Gastroesophageal sphincter (tissue), 4 donors: ENCODE measurements around the gene GNPTG. TPM values are rescaled to one million over a fixed set of nuclear protein-coding genes. Genes with fewer than 3 reads are reported as not detected.

Source experiments
- ATAC-seq: fragments of 150-250 bp; one replicate; pipeline ENCODE4 v1.9.1; 2016; ENCODE audit warnings: mild to moderate bottlenecking, moderate library complexity
- H3K27ac ChIP-seq, 4 donors: fragments of 200-600 bp; sonication (generic) in 3 of 4; 1 replicate in 3 of 4; 2 replicates in 1 of 4; pipeline ENCODE4 v1.5.1; 2016 to 2019
- H3K27me3 ChIP-seq: fragments of 200-600 bp; sonication (generic); one replicate; pipeline ENCODE4 v1.5.1; 2019
- H3K36me3 ChIP-seq, 2 donors: fragments of 200-600 bp; sonication (generic); one replicate each; pipeline ENCODE4 v1.5.1; 2019; ENCODE audit warnings: control low read depth in 1 of 2
- H3K4me1 ChIP-seq, 3 donors: fragments of 200-600 bp; sonication (generic); 1 replicate in 2 of 3; 2 replicates in 1 of 3; pipeline ENCODE4 v1.5.1; 2016 to 2019; ENCODE audit warnings: control low read depth in 2 of 3
- H3K4me3 ChIP-seq, 2 donors: fragments of 200-600 bp; sonication (generic); one replicate each; pipeline ENCODE4 v1.5.1; 2019; ENCODE audit warnings: mild to moderate bottlenecking in 1 of 2, moderate library complexity in 1 of 2
- H3K9me3 ChIP-seq, 3 donors: fragments of 200-600 bp; sonication (generic); one replicate each; pipeline ENCODE4 v1.5.1; 2017 to 2019; ENCODE audit warnings: control low read depth in 2 of 3
- EP300 ChIP-seq: sonication (generic); formaldehyde crosslinking; IDR thresholded peaks from one replicate; pipeline ENCODE4 v1.6.1; 2017; ENCODE audit warnings: antibody characterized with exemption, mild to moderate bottlenecking
- POLR2A ChIP-seq, 2 donors: fragments of 450-650 bp; IDR thresholded peaks; one replicate each; pipeline ENCODE4 v1.6.1; 2017; ENCODE audit warnings: antibody characterized with exemption in 2 of 2, mild to moderate bottlenecking in 2 of 2, moderate library complexity in 1 of 2
- POLR2AphosphoS5 ChIP-seq: sonication (generic); formaldehyde crosslinking; IDR thresholded peaks from one replicate; pipeline ENCODE4 v1.6.1; 2017; ENCODE audit warnings: antibody characterized with exemption
- WGBS, 2 donors: methylation state at CpG; one replicate each; pipeline ENCODE4 v1.1.5; 2018; ENCODE audit warnings: low coverage in 1 of 2; 5-methylcytosine and 5-hydroxymethylcytosine counted together
- total RNA-seq, 4 donors: library from RNA; depleted of rRNA; stranded (reverse); fragments of >200 nt; gene quantifications; one replicate each; pipeline ENCODE4 v1.1.0, GENCODE V29; 2016
- TF ChIP-seq, protein P1 (sequence below), 4 experiments: fragments of 200-600 bp in 2 of 4; fragments of 450-650 bp in 2 of 4; sonication (generic) in 1 of 4; IDR thresholded peaks; one replicate each; pipeline ENCODE4 v1.5.1; 2017 to 2019; ENCODE audit warnings: antibody characterized with exemption in 4 of 4, mild to moderate bottlenecking in 2 of 4, moderate library complexity in 2 of 4

Gene GNPTG
- total RNA-seq, 4 donors from 2014 or later = 45.1 to 55.3 (median 50.5) TPM

DNA sequence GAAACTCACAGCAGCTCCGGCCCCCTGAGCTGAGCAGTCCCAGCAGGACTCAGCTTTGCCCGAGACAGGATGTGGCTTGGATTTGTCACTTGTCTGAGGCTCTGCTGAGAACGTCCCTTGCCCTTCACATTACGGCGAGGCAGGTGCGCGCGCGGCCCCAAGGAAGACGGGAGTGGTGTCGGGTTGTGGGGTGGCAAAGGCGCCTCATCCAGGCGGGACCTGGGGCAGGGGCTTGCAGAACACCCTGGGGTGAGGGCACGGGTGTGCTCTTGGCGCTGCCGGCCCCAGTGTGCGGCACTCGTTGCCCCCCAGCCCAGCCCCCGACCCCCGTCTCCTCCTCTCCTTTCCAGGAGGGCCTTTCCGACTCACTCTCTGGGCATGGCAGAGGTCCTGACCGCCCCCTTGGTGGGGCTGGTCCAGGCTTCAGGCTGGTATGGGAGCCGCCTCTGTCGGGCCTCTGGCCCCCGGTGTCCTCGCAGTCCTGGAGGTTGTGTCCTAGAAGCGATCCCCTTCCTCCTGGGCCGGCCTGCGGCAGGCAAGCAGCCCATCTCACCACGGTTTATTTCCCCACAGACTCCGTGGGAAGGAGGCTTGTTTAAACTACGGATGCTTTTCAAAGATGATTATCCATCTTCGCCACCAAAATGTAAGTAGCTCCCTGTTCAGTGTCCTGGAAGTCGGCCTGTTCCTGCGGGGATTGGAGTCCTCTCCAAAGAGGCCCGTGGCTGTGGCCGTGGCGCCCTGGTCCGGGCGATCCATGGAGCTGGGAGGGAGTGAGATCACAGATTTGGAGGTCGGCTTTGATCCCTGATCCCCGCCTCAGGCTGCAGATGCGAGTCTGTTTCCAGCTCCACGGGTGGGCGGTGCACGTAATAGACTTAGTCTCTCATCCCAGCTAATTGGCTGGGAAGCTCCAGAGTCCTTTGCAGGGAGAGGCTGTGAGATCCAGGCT is 36.4 kb upstream of the GNPTG start:
- Histone ChIP-seq H3K27ac (no peak overlapping the region), H3K9me3 (no peaks in the 10 kb centered on the region), H3K4me1 (peaks cover 0 to 52% (median 31%) of the 10 kb centered on the region in 3 donors), H3K36me3 (peaks cover 0 to 74% of the 10 kb centered on the region in 2 donors), H3K27me3 (no peaks in the 10 kb centered on the region), H3K4me3 (no peak overlapping the region)
- no peak for ATAC-seq
- 68% methylated on average over 3 of the region's 46 CpGs; no CpG with 5 or more reads in 1 of the 2 donors for WGBS, 2 donors
- TF ChIP-seq, protein P1, sequence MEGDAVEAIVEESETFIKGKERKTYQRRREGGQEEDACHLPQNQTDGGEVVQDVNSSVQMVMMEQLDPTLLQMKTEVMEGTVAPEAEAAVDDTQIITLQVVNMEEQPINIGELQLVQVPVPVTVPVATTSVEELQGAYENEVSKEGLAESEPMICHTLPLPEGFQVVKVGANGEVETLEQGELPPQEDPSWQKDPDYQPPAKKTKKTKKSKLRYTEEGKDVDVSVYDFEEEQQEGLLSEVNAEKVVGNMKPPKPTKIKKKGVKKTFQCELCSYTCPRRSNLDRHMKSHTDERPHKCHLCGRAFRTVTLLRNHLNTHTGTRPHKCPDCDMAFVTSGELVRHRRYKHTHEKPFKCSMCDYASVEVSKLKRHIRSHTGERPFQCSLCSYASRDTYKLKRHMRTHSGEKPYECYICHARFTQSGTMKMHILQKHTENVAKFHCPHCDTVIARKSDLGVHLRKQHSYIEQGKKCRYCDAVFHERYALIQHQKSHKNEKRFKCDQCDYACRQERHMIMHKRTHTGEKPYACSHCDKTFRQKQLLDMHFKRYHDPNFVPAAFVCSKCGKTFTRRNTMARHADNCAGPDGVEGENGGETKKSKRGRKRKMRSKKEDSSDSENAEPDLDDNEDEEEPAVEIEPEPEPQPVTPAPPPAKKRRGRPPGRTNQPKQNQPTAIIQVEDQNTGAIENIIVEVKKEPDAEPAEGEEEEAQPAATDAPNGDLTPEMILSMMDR (IDR thresholded peaks at IDR 0.05) = no peak
- no peak for TF ChIP-seq POLR2A (IDR thresholded peaks at IDR 0.05)
- TF ChIP-seq EP300 = no peak
- no peak for TF ChIP-seq POLR2AphosphoS5

- no peak for ATAC-seq
- peaks cover 0 to 46% (median 26%) of the 10 kb centered on the region in 3 donors for H3K4me1 ChIP-seq
- WGBS, 2 donors = no CpG with 5 or more reads among the region's 14 CpGs
- H3K4me3 ChIP-seq = no peak overlapping the region
- H3K9me3 ChIP-seq = no peaks in the 10 kb centered on the region
- TF ChIP-seq, protein P1 (IDR thresholded peaks at IDR 0.05) = no peak
- no peak for TF ChIP-seq POLR2A (IDR thresholded peaks at IDR 0.05)
- no peak for TF ChIP-seq EP300
- TF ChIP-seq POLR2AphosphoS5 = no peak
- H3K36me3 ChIP-seq = peaks cover 0 to 81% of the 10 kb centered on the region in 2 donors
- no peak overlapping the region for H3K27ac ChIP-seq
- no peaks in the 10 kb centered on the region for H3K27me3 ChIP-seq
These were observed 35.7 kb upstream of the GNPTG start for GRCh38 chr16:1316033-1316405.

- WGBS, 2 donors = 80 to 84% methylated on average over 4 to 10 of the region's 32 CpGs
- Histone ChIP-seq H3K27me3 (no peaks in the 10 kb centered on the region), H3K9me3 (no peaks in the 10 kb centered on the region), H3K36me3 (peaks cover 0 to 91% of the 10 kb centered on the region in 2 donors), H3K4me3 (no peak overlapping the region), H3K4me1 (peaks cover 0 to 29% (median 9%) of the 10 kb centered on the region in 3 donors), H3K27ac (no peak overlapping the region)
- TF ChIP-seq POLR2AphosphoS5 = no peak
- TF ChIP-seq POLR2A (IDR thresholded peaks at IDR 0.05) = no peak
- no peak for TF ChIP-seq EP300
- TF ChIP-seq, protein P1 (IDR thresholded peaks at IDR 0.05) = no peak
- no peak for ATAC-seq
These were observed 34.1 kb upstream of the GNPTG start for GRCh38 chr16:1317479-1318267.

DNA sequence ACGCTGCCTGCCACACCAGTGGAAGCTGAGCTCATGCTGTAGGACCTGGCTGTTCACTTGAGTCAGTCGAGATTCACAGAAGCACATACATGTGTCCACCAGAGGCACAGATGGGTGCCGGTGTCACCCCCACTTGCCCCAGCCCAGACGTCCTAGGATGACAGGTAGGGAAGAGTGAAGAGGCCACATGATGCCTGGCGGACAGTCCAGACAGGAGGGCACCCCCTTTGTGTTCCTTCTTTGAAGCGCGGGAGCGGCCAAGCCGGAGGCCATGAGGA is 33.5 kb upstream of the GNPTG start:
- Histone ChIP-seq H3K4me3 (no peak overlapping the region), H3K4me1 (peaks cover 0 to 24% (median 4%) of the 10 kb centered on the region in 3 donors), H3K27ac (no peak overlapping the region), H3K9me3 (no peaks in the 10 kb centered on the region), H3K36me3 (peaks cover 0 to 96% of the 10 kb centered on the region in 2 donors), H3K27me3 (no peaks in the 10 kb centered on the region)
- TF ChIP-seq EP300 (no peak), POLR2A (IDR thresholded peaks at IDR 0.05) (no peak), POLR2AphosphoS5 (no peak)
- TF ChIP-seq, protein P1 (IDR thresholded peaks at IDR 0.05) = no peak
- no peak for ATAC-seq
- 87% methylated on average over 3 of the region's 9 CpGs; no CpG with 5 or more reads in 1 of the 2 donors for WGBS, 2 donors
